K562 (cell line): ENCODE data around the gene ACACB. TPM values are rescaled to one million over a fixed set of nuclear protein-coding genes. Genes with fewer than 3 reads are reported as not detected.

Experiments used
- ATAC-seq: fragments of 200-7000 bp; cut with Tn5 transposase; 3 replicates; pipeline ENCODE4 v1.9.1; 2020; ENCODE audit warnings: moderate library complexity
- BruUV-seq: library from RNA; stranded (reverse); fragments of 400-500 nt; replicated peaks from 2 replicates; lab custom pipeline; 2021; lab: Mats Ljungman, UMichigan
- CTCF ChIA-PET: fragments of 300-600 bp; formaldehyde crosslinking; extraction: SDS; loops from one replicate; lab custom pipeline; 2021; ENCODE audit warnings: low intra/inter-chr PET ratio; lab: Yijun Ruan, JAX
- POLR2A ChIA-PET: fragments of 300-600, 350-650 bp; sonication (Branson Sonifier 250); formaldehyde crosslinking; extraction: SDS; loops from one replicate; lab custom pipeline; 2021; ENCODE audit warnings: antibody characterized with exemption, inconsistent platforms; lab: Yijun Ruan, JAX
- DNase-seq, 4 experiments: peaks; one replicate each; pipeline versions ENCODE4 v3.0.0 to v3.0.0-alpha.2; 2011 to 2018; ENCODE audit warnings: low spot score in 3 of 4, mixed read lengths in 3 of 4; ENCODE audit errors: extremely low read depth in 1 of 4
- FAIRE-seq: peaks from 2 replicates; lab custom pipeline; 2011; peaks lifted over from hg19 to GRCh38; lab: Jason Lieb, UNC
- H2AFZ ChIP-seq: 2 replicates; pipeline ENCODE4 v1.6.0; 2011; ENCODE audit warnings: low read depth, low read length, control low read depth, inconsistent platforms
- H3K27ac ChIP-seq: fragments of 200-600 bp; 3 replicates; pipeline ENCODE4 v1.8.0; 2011; ENCODE audit warnings: low read depth, mild to moderate bottlenecking, control low read depth, inconsistent platforms, low read length, moderate library complexity, mixed read lengths; ENCODE audit errors: extremely low read depth
- H3K27me3 ChIP-seq, 2 experiments: fragments of 300-600 bp in 1 of 2; 2 replicates in 1 of 2; 3 replicates in 1 of 2; pipeline versions ENCODE4 v1.6.0 to v1.8.0; 2011; ENCODE audit warnings: inconsistent platforms in 2 of 2, low read length in 2 of 2, mild to moderate bottlenecking in 1 of 2, mixed read lengths in 1 of 2, moderate library complexity in 1 of 2; ENCODE audit not compliant: control insufficient read depth in 2 of 2, insufficient read depth in 2 of 2
- H3K36me3 ChIP-seq: fragments of 300-600 bp; 3 replicates; pipeline ENCODE4 v1.8.0; 2011; ENCODE audit warnings: mild to moderate bottlenecking, low read length, inconsistent platforms; ENCODE audit not compliant: control insufficient read depth, insufficient read depth
- H3K4me1 ChIP-seq, 2 experiments: fragments of 200-600 bp in 1 of 2; replicated peaks in 1 of 2; 2 replicates in 1 of 2; 3 replicates in 1 of 2; pipeline versions ENCODE4 v1.5.1 to v1.8.0; 2011; ENCODE audit warnings: inconsistent platforms in 2 of 2, low read length in 2 of 2, mild to moderate bottlenecking in 1 of 2, mixed read lengths in 1 of 2, moderate library complexity in 1 of 2; ENCODE audit not compliant: control insufficient read depth in 2 of 2, insufficient read depth in 2 of 2
- H3K4me2 ChIP-seq: 2 replicates; pipeline ENCODE4 v1.6.1; 2011; ENCODE audit warnings: low read length, control low read depth, inconsistent platforms, mixed read lengths; ENCODE audit not compliant: insufficient read depth
- H3K4me3 ChIP-seq: fragments of 200-600 bp; sonication (generic), shearing (Covaris generic); 2 replicates; pipeline ENCODE4 v1.5.1; 2016; ENCODE audit warnings: control low read depth, inconsistent platforms
- H3K79me2 ChIP-seq: fragments of 200-600 bp; 3 replicates; pipeline ENCODE4 v1.8.0; 2011; ENCODE audit warnings: low read length, inconsistent platforms; ENCODE audit not compliant: control insufficient read depth, insufficient read depth
- H3K9ac ChIP-seq, 2 experiments: 2 replicates each; pipeline versions ENCODE4 v1.6.0 to v1.6.1; 2011; ENCODE audit warnings: low read depth in 2 of 2, low read length in 2 of 2, control low read depth in 1 of 2, inconsistent platforms in 1 of 2, mild to moderate bottlenecking in 1 of 2, mixed read lengths in 1 of 2; ENCODE audit not compliant: insufficient read depth in 1 of 2
- H3K9me1 ChIP-seq: one replicate; pipeline ENCODE4 v1.6.0; 2011; ENCODE audit warnings: inconsistent platforms, mild to moderate bottlenecking, low read length, moderate library complexity; ENCODE audit not compliant: control insufficient read depth, insufficient read depth
- H3K9me3 ChIP-seq: replicated peaks from 2 replicates; pipeline ENCODE4 v1.5.1; 2011; ENCODE audit warnings: low read depth, low read length, inconsistent platforms; ENCODE audit not compliant: control insufficient read depth, insufficient read depth
- H4K20me1 ChIP-seq: replicated peaks from 2 replicates; pipeline ENCODE4 v1.6.1; 2011; ENCODE audit warnings: low read length, inconsistent platforms, mixed read lengths; ENCODE audit not compliant: control insufficient read depth, insufficient read depth
- BHLHE40 ChIP-seq: IDR thresholded peaks from 2 replicates; pipeline ENCODE4 v1.6.1; 2011; ENCODE audit warnings: low read length, improper control_type of control experiment
- CBFA2T3 ChIP-seq: fragments of 450-650 bp; IDR thresholded peaks from 2 replicates; pipeline ENCODE4 v1.6.1; 2017
- ERF ChIP-seq: fragments of 450-650 bp; formaldehyde crosslinking; IDR thresholded peaks from 2 replicates; pipeline ENCODE4 v1.4.0; 2020; ENCODE audit warnings: mild to moderate bottlenecking, mixed read lengths
- ZNF717 ChIP-seq: fragments of 250-450 bp; sonication (Bioruptor Pico); IDR thresholded peaks from 2 replicates; pipeline ENCODE4 v1.5.0; 2021
- WGBS: fragments of 100-300 bp; shearing (Covaris generic); methylation state at CpG from one replicate; pipeline ENCODE4 v1.1.6; 2016; ENCODE audit warnings: low coverage, mixed read lengths; ENCODE audit not compliant: insufficient coverage; ENCODE audit errors: missing lambda C conversion rate; 5-methylcytosine and 5-hydroxymethylcytosine counted together
- in situ Hi-C: fragments of 300-500 bp; cut with MboI; formaldehyde crosslinking; loops from 4 replicates; pipeline ENCODE4 v1.15.0; 2018; ENCODE audit warnings: inconsistent platforms, mixed read lengths
- intact Hi-C: fragments of 100-400 bp; cut with micrococcal nuclease; formaldehyde crosslinking; loops from 2 replicates; pipeline ENCODE4 v1.14.2; 2022
- polyA plus RNA-seq, 8 experiments: library from polyadenylated mRNA; depleted of rRNA in 4 of 8; stranded (reverse) in 5 of 8; unstranded in 3 of 8; fragments of >200 nt; fragmentation: Nextera tagmentation in 2 of 8; fragmentation: Illumina TruSeq in 1 of 8; extraction: Ambion mirVana in 2 of 8; extraction: Trizol in 1 of 8; gene quantifications; 2 replicates each; pipeline versions ENCODE4 v1.2.1 to v1.2.3, GENCODE V29; 2011 to 2014; ENCODE audit warnings: inconsistent platforms in 1 of 8, missing spikeins in 1 of 8
- total RNA-seq, 7 experiments: library from RNA; depleted of rRNA in 6 of 7; stranded (reverse); fragments of >200 nt in 6 of 7; fragmentation: Illumina TruSeq in 2 of 7; extraction: Trizol in 2 of 7; gene quantifications; 2 replicates each; pipeline versions ENCODE4 v1.2.1 to v1.2.3, GENCODE V29; 2011 to 2021; ENCODE audit warnings: low replicate concordance in 1 of 7
- TF ChIP-seq, protein P1 (sequence below), 2 experiments: fragments of 150-350 bp in 1 of 2; IDR thresholded peaks; 2 replicates each; pipeline ENCODE4 v1.6.1; 2012 to 2016; ENCODE audit warnings: low read depth in 2 of 2, low read length in 2 of 2, mild to moderate bottlenecking in 1 of 2, moderate library complexity in 1 of 2
- TF ChIP-seq, protein P2 (sequence below): fragments of 450-650 bp; formaldehyde crosslinking; conservative IDR thresholded peaks from 2 replicates; pipeline ENCODE4 v1.4.0; 2022; ENCODE audit warnings: mild to moderate bottlenecking, missing genetic modification characterization
- TF ChIP-seq, protein P3 (sequence below), 2 experiments: fragments of 450-650 bp in 1 of 2; sonication (generic) in 1 of 2; formaldehyde crosslinking in 1 of 2; IDR thresholded peaks; 2 replicates each; pipeline versions ENCODE4 v1.7.1 to v1.9.0; 2016 to 2022; ENCODE audit warnings: inconsistent platforms in 1 of 2, mild to moderate bottlenecking in 1 of 2, missing genetic modification reagents in 1 of 2

ACACB gene
- total and polyA plus RNA-seq, 9 of the 15 experiments (the other 6 are each of a cell fraction or from before 2014, with no cell fraction given): 0.10 to 2.5 (median 0.83) TPM

DNA sequence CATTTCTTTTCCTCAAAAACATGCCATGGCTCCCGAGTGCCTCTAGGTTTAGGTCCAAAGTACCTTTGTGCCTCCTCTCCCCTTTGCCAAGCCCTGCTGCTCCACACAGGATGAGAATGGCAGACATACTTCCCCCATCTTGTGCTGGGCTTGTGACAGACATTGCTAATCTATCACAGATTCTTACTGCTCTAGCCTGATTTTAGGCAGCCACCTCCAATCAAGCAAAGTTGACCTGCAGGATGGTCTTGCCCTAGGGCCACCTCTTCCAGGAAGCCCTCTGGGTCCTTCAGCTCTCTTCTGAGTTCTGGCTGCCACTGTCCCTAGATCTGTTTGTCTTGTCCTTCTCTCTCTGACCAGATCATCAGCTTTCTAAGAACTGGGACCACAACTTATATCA lies 172.2 kb downstream of the ACACB start (continued):
- TF ChIP-seq, protein P1, sequence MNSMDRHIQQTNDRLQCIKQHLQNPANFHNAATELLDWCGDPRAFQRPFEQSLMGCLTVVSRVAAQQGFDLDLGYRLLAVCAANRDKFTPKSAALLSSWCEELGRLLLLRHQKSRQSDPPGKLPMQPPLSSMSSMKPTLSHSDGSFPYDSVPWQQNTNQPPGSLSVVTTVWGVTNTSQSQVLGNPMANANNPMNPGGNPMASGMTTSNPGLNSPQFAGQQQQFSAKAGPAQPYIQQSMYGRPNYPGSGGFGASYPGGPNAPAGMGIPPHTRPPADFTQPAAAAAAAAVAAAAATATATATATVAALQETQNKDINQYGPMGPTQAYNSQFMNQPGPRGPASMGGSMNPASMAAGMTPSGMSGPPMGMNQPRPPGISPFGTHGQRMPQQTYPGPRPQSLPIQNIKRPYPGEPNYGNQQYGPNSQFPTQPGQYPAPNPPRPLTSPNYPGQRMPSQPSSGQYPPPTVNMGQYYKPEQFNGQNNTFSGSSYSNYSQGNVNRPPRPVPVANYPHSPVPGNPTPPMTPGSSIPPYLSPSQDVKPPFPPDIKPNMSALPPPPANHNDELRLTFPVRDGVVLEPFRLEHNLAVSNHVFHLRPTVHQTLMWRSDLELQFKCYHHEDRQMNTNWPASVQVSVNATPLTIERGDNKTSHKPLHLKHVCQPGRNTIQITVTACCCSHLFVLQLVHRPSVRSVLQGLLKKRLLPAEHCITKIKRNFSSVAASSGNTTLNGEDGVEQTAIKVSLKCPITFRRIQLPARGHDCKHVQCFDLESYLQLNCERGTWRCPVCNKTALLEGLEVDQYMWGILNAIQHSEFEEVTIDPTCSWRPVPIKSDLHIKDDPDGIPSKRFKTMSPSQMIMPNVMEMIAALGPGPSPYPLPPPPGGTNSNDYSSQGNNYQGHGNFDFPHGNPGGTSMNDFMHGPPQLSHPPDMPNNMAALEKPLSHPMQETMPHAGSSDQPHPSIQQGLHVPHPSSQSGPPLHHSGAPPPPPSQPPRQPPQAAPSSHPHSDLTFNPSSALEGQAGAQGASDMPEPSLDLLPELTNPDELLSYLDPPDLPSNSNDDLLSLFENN (IDR thresholded peaks at IDR 0.05; ENCODE audit: low read depth in 2 of 2, low read length in 2 of 2): peak in 1 of 2 experiments; percentile 68; a peak in 1 of 4 replicates
- TF ChIP-seq, protein P2, sequence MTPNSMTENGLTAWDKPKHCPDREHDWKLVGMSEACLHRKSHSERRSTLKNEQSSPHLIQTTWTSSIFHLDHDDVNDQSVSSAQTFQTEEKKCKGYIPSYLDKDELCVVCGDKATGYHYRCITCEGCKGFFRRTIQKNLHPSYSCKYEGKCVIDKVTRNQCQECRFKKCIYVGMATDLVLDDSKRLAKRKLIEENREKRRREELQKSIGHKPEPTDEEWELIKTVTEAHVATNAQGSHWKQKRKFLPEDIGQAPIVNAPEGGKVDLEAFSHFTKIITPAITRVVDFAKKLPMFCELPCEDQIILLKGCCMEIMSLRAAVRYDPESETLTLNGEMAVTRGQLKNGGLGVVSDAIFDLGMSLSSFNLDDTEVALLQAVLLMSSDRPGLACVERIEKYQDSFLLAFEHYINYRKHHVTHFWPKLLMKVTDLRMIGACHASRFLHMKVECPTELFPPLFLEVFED: no peak
- TF ChIP-seq BHLHE40 (no peak), ZNF717 (CRISPR knock-in tag) (no peak), CBFA2T3 (no peak), ERF (CRISPR knock-in tag) (no peak)
- TF ChIP-seq, all 486 proteins: peak for 7

DNA sequence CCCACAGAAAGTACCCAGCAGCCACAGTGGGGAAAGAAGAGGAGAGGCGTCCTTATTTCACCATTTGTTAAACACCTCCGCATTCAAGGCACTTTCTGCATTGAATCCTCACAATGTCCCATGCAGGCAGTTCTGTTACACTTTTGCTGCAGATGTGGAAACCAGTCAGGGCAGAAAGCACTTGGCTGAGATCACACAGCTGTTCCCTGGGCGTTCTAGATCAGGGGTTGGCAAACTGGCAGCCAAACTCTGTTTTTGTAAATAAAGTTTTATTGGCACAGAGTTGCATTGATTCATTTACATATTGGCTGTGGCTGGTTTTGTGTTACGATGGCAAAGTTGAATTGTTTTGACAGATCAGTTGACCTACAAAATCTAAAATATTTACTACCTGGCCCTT lies 172.6 kb downstream of the ACACB start:
- intact Hi-C loops: no loop called here
- CTCF ChIA-PET: no interaction called here
- no peak for FAIRE-seq
- TF ChIP-seq, protein P3, sequence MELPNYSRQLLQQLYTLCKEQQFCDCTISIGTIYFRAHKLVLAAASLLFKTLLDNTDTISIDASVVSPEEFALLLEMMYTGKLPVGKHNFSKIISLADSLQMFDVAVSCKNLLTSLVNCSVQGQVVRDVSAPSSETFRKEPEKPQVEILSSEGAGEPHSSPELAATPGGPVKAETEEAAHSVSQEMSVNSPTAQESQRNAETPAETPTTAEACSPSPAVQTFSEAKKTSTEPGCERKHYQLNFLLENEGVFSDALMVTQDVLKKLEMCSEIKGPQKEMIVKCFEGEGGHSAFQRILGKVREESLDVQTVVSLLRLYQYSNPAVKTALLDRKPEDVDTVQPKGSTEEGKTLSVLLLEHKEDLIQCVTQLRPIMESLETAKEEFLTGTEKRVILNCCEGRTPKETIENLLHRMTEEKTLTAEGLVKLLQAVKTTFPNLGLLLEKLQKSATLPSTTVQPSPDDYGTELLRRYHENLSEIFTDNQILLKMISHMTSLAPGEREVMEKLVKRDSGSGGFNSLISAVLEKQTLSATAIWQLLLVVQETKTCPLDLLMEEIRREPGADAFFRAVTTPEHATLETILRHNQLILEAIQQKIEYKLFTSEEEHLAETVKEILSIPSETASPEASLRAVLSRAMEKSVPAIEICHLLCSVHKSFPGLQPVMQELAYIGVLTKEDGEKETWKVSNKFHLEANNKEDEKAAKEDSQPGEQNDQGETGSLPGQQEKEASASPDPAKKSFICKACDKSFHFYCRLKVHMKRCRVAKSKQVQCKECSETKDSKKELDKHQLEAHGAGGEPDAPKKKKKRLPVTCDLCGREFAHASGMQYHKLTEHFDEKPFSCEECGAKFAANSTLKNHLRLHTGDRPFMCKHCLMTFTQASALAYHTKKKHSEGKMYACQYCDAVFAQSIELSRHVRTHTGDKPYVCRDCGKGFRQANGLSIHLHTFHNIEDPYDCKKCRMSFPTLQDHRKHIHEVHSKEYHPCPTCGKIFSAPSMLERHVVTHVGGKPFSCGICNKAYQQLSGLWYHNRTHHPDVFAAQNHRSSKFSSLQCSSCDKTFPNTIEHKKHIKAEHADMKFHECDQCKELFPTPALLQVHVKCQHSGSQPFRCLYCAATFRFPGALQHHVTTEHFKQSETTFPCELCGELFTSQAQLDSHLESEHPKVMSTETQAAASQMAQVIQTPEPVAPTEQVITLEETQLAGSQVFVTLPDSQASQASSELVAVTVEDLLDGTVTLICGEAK (IDR thresholded peaks at IDR 0.05): peak; percentile 89
- TF ChIP-seq, protein P3 (CRISPR knock-in tag; IDR thresholded peaks at IDR 0.05): peak; percentile 81

More for the DNA sequence above, 172.6 kb downstream of the ACACB start:
- H3K36me3 ChIP-seq: no peaks in the 10 kb centered on the region
- H2AFZ ChIP-seq: no peak overlapping the region
- peaks cover 0 to 15% of the 10 kb centered on the region in 2 experiments; a peak in 2 of 5 replicates for H3K4me1 ChIP-seq
- no peak overlapping the region for H3K4me3 ChIP-seq
- WGBS: 3% methylated on average over 4 of the region's 4 CpGs
- no TSS peak for BruUV-seq
- peaks cover 8 to 64% of the 10 kb centered on the region in 2 experiments; a peak in 4 of 5 replicates for H3K27me3 ChIP-seq
- H3K9me1 ChIP-seq: no peaks in the 10 kb centered on the region
- peaks cover 4% of the 10 kb centered on the region for H4K20me1 ChIP-seq
- ATAC-seq (no peak), DNase-seq (no peak)
- in situ Hi-C loops: no loop called here
- H3K79me2 ChIP-seq: no peaks in the 10 kb centered on the region
- H3K9me3 ChIP-seq: no peaks in the 10 kb centered on the region
- no peak overlapping the region for H3K4me2 ChIP-seq
- no peak overlapping the region for H3K27ac ChIP-seq
- H3K9ac ChIP-seq: no peak overlapping the region
- POLR2A ChIA-PET: interaction anchor here (0.7 kb wide), 1 partner anchor 43 kb away, joined by 3 read pairs; no protein-coding TSS in a partner anchor
